IPS DF 4.7 (cell line): ENCODE data around the gene POLR1A.

Experiments used
- DNase-seq: peaks from one replicate; pipeline ENCODE4 v3.0.0-alpha.2; 2013; ENCODE audit warnings: low spot score; ENCODE audit errors: extremely low read depth

Gene POLR1A

GRCh38 chr2:86105252-86105968 lies at the start of gene POLR1A:
TSS of gene POLR1A (minus strand) at chr2:86105886. CDS start at chr2:86105776, 110 bp downstream.
- DNase-seq: peak; percentile 69

GRCh38 chr2:86150502-86150901 lies 44.8 kb upstream of the POLR1A start:
- DNase-seq: no peak

GRCh38 chr2:86147793-86148192 lies 42.1 kb upstream of the POLR1A start:
- DNase-seq: no peak

GRCh38 chr2:86143926-86144685 lies 38.4 kb upstream of the POLR1A start:
- no peak for DNase-seq

GRCh38 chr2:86143307-86143706 lies 37.6 kb upstream of the POLR1A start:
- DNase-seq: no peak

- no peak for DNase-seq
Observed at GRCh38 chr2:86142436-86143257, 37.0 kb upstream of the POLR1A start.

- DNase-seq: no peak
Observed at GRCh38 chr2:86140969-86141392, 35.3 kb upstream of the POLR1A start.

GRCh38 chr2:86139981-86140380 lies 34.3 kb upstream of the POLR1A start:
- DNase-seq: no peak

- DNase-seq: no peak
Observed at GRCh38 chr2:86138736-86139625, 33.3 kb upstream of the POLR1A start.

GRCh38 chr2:86136141-86136540 lies 30.5 kb upstream of the POLR1A start:
- no peak for DNase-seq

GRCh38 chr2:86135653-86136052 lies 30.0 kb upstream of the POLR1A start:
- no peak for DNase-seq

- DNase-seq: no peak
Observed at GRCh38 chr2:86134709-86135108, 29.0 kb upstream of the POLR1A start.

GRCh38 chr2:86124683-86125082 lies 19.0 kb upstream of the POLR1A start:
- DNase-seq: no peak

- DNase-seq: no peak
Observed at GRCh38 chr2:86123328-86123925, 17.7 kb upstream of the POLR1A start.

- no peak for DNase-seq
Observed at GRCh38 chr2:86118130-86118529, 12.4 kb upstream of the POLR1A start.

- no peak for DNase-seq
Observed at GRCh38 chr2:86107031-86107430, 1.3 kb upstream of the POLR1A start.

GRCh38 chr2:86105969-86106945 lies 571 bp upstream of the POLR1A start, which contains the start of gene PTCD3:
TSS of gene PTCD3 (plus strand) at chr2:86106235. CDS start at chr2:86106248, 13 bp downstream.
- peak; percentile 86 for DNase-seq

GRCh38 chr2:86102157-86102556 lies 3.5 kb downstream of the POLR1A start:
- no peak for DNase-seq

GRCh38 chr2:86097913-86098312 lies 7.8 kb downstream of the POLR1A start:
- DNase-seq: no peak
